Naive thymus-derived CD8-positive, alpha-beta T cell (primary cell): ENCODE results near the gene EMILIN3. TPM values are rescaled to one million over a fixed set of nuclear protein-coding genes. Genes with fewer than 3 reads are reported as not detected.

Experiments
- ATAC-seq, 2 donors: fragments of 150-1000 bp; cut with Tn5 transposase in 1 of 2; sonication (Bioruptor Pico), chemical (Tn5 transposase) in 1 of 2; 1 replicate in 1 of 2; 2 replicates in 1 of 2; pipeline ENCODE4 v1.10.0; 2021; ENCODE audit warnings: mild to moderate bottlenecking in 2 of 2, moderate library complexity in 2 of 2
- POLR2A ChIA-PET: fragments of 350-600 bp; sonication (Branson Sonifier 250); formaldehyde crosslinking; loops from one replicate; lab custom pipeline; 2021; ENCODE audit warnings: antibody characterized with exemption; lab: Charles Lee
- DNase-seq, 10 donors: peaks; one replicate each; pipeline versions ENCODE4 v3.0.0 to v3.0.0-alpha.2; 2020 to 2022
- H3K27ac Mint-ChIP-seq, 10 donors: one replicate each; pipeline ENCODE4 v1.8.0; 2020 to 2022; ENCODE audit warnings: mild to moderate bottlenecking in 10 of 10, mixed read lengths in 10 of 10, moderate library complexity in 4 of 10, inconsistent platforms in 1 of 10
- H3K27me3 Mint-ChIP-seq, 5 donors: one replicate each; pipeline ENCODE4 v1.8.0; 2021 to 2022; ENCODE audit warnings: mixed read lengths in 5 of 5
- H3K36me3 Mint-ChIP-seq, 3 donors: one replicate each; pipeline ENCODE4 v1.8.0; 2020 to 2022; ENCODE audit warnings: mixed read lengths in 3 of 3, mild to moderate bottlenecking in 2 of 3, inconsistent platforms in 1 of 3
- H3K4me1 Mint-ChIP-seq, 4 donors: one replicate each; pipeline ENCODE4 v1.8.0; 2021 to 2022; ENCODE audit warnings: mixed read lengths in 4 of 4
- H3K4me3 Mint-ChIP-seq, 10 donors: one replicate each; pipeline ENCODE4 v1.8.0; 2020 to 2022; ENCODE audit warnings: mild to moderate bottlenecking in 10 of 10, mixed read lengths in 10 of 10, moderate library complexity in 6 of 10, inconsistent platforms in 1 of 10
- H3K9me3 Mint-ChIP-seq, 9 donors: one replicate each; pipeline ENCODE4 v1.8.0; 2020 to 2022; ENCODE audit warnings: mixed read lengths in 9 of 9, mild to moderate bottlenecking in 3 of 9, inconsistent platforms in 1 of 9, moderate library complexity in 1 of 9
- polyA plus RNA-seq, 3 donors: library from polyadenylated mRNA; unstranded; fragments of 300-500 nt; fragmentation: Illumina TruSeq; gene quantifications; one replicate each; pipeline ENCODE4 v1.2.3, GENCODE V29; 2021
- total RNA-seq, 8 experiments: library from RNA in 2 of 8; stranded (reverse) in 2 of 8; gene quantifications; one replicate each; pipeline ENCODE4 v1.2.3 and lab custom pipeline; 2021 to 2026

EMILIN3 gene
- total and polyA plus RNA-seq, 5 experiments from 2014 or later = 0.13 TPM; not detected in 4

DNA sequence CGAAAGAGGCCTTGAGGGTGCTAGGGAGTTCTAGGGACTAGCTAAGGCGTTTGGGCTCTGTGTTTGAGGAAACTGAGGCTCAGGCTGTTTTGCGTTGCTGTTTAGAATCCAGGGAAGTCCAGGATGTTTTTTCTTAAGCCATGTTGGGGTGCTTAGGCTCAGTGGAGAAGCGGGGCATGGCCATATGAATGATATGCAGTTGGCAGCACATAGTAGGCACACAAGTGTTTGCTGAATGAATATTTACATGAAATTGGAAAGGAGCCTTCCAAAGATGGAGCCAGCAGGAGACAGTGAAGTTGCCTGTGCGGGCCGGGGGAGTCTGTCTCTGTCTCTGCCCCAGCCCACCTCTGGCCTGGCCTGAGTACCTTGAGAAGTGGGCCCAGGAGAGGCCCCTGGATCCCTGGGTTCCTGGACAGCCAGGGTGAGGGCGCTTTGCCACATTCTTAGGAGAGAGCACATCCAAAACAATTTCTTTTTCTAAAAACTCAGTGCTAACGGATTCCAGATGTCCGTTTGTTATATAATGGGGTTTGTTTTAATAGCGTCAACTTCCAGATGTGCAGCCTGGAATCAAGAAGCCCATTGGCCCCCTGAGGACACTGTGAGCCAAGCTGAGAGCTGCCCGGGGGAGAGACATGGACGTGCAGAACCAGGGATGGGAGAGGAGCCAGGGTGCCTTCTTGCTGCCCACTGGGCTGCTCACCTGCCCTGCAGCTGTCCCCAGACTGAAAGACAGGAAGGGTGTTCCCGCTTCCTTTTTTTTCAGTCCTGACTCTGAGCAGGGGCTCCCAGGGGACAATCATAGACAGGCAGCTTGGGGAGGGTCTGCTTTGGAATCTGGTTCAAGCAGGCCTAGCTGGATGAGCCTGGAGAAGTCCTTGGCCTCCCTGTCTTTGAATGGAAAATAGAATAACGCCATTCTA, 20.1 kb upstream of the EMILIN3 start:
- H3K36me3 Mint-ChIP-seq = no peaks in the 10 kb centered on the region
- no peak overlapping the region for H3K4me3 Mint-ChIP-seq
- no peaks in the 10 kb centered on the region for H3K4me1 Mint-ChIP-seq
- peaks cover 4 to 17% (median 8%) of the 10 kb centered on the region in 5 donors for H3K27me3 Mint-ChIP-seq
- no peak for DNase-seq
- peaks cover 0 to 5% (median 2%) of the 10 kb centered on the region in 9 donors for H3K9me3 Mint-ChIP-seq
- POLR2A ChIA-PET = no interaction called here
- peak overlapping the region in 1 of 10 donors; percentile 50 for H3K27ac Mint-ChIP-seq
- ATAC-seq = no peak

DNA sequence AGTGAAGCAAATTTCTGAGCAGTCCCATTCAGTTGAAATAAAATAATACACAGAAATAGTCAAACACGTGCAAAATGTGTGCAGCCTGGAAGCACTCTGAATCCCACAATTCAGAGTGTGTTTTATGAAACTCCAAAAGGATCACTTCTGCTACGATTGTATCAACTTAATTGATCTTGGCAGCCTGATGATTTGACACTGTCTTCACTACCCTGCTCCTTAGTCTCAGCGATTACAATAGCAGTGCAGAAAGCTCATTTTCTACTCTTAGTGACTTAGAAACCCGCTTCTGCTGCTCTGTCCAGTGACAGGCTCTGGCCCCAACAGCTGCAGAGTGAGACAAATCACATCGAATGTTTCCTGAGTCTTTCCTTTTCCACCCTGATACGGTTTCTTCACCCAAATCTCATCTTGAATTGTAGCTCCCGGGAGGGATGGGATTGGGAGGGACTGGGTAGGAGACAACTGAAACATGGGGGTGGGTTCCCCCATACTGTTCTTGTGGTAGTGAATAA, 16.2 kb upstream of the EMILIN3 start:
- Mint-ChIP-seq H3K4me3 (no peak overlapping the region), H3K27ac (no peak overlapping the region), H3K4me1 (peaks cover 0 to 9% (median 0%) of the 10 kb centered on the region in 4 donors), H3K9me3 (peaks cover 0 to 5% (median 2%) of the 10 kb centered on the region in 9 donors), H3K36me3 (no peaks in the 10 kb centered on the region), H3K27me3 (peaks cover 8 to 22% (median 13%) of the 10 kb centered on the region in 5 donors)
- POLR2A ChIA-PET = no interaction called here
- DNase-seq = no peak
- ATAC-seq = no peak

DNA sequence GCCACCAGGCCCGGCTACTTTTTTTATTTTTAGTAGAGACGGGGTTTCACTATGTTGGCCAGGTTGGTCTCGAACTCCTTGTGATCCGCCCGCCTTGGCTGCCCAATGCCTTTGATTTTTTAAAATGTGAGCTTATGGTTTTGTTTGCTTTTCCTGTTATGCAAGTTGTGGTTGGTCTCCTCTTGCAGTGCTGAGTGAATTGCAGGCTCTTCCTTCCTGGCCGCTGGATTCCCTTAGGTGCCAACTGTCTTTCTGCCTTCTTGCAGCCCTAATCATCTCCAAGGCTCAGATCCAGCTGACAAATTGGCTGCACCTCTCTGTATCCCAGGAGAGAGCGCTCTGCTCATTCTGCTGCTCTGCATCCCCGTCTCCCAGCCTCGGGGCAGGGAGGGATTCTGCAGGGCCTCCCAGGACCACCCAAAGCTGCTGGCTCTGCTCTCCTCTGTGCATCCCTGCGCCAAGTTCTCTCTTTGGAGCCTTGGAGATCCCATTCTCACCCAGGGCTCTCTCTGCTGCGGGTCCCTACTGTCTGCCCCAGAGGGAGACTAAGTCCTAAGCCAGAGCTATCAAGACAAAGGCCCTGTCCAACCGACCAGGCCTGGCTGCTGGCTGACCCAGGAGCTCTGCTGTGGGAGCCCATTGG, 14.1 kb upstream of the EMILIN3 start:
- ATAC-seq = no peak
- peaks cover 16 to 44% (median 27%) of the 10 kb centered on the region in 5 donors for H3K27me3 Mint-ChIP-seq
- no peaks in the 10 kb centered on the region for H3K36me3 Mint-ChIP-seq
- peaks cover 0 to 5% (median 2%) of the 10 kb centered on the region in 9 donors for H3K9me3 Mint-ChIP-seq
- no peak overlapping the region for H3K4me3 Mint-ChIP-seq
- peak overlapping the region in 1 of 10 donors; percentile 40 for H3K27ac Mint-ChIP-seq
- POLR2A ChIA-PET = no interaction called here
- H3K4me1 Mint-ChIP-seq = peaks cover 0 to 9% (median 0%) of the 10 kb centered on the region in 4 donors
- no peak for DNase-seq

DNA sequence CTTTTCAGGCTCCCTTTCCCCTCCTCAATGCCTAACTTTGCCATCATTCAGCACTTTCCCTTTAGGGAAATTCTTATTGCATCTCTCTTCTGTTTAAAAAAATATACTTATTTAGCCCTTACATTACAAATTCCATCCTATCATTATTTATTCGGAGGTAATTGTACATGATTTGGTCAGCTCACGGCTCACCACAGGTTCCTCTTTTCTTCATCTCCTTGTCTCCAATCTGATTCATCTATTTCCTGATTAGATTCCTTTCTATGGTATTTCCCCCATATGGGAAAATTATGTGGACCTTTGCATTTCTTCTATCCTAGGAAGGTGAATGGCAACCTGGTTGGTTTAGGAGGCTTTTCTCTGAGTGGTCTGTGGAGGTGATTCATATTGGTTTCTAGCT, 12.9 kb upstream of the EMILIN3 start:
- H3K9me3 Mint-ChIP-seq = peaks cover 0 to 5% (median 2%) of the 10 kb centered on the region in 9 donors
- H3K27me3 Mint-ChIP-seq = peaks cover 16 to 55% (median 27%) of the 10 kb centered on the region in 5 donors
- POLR2A ChIA-PET = no interaction called here
- H3K4me3 Mint-ChIP-seq = no peak overlapping the region
- peaks cover 0 to 9% (median 0%) of the 10 kb centered on the region in 4 donors for H3K4me1 Mint-ChIP-seq
- H3K36me3 Mint-ChIP-seq = no peaks in the 10 kb centered on the region
- ATAC-seq = no peak
- DNase-seq = no peak
- no peak overlapping the region for H3K27ac Mint-ChIP-seq

DNA sequence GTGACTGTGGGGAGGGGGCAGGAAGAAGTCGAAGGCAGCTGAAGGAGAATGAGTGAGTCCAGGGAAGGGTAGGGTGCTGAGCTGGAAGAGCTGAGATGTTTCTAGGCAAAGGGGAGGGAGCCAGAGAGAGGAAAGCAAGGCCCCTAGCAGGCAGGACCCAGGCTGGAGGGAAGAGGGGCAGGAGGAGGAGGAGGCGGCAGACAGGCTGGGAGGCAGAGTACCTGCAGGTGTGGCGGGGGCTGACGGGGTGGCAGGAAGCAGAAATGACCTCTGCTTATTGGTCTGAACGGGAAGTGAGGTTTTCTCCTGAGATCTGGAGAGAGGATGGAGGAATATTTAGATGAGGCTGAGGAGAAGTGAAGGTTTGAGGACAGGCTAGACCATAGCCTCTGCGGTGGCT, 10.7 kb upstream of the EMILIN3 start:
- ATAC-seq (no peak), DNase-seq (no peak)
- peaks cover 14 to 70% (median 40%) of the 10 kb centered on the region in 5 donors for H3K27me3 Mint-ChIP-seq
- peak overlapping the region in 1 of 10 donors; percentile 31 for H3K27ac Mint-ChIP-seq
- no peak overlapping the region for H3K4me3 Mint-ChIP-seq
- H3K9me3 Mint-ChIP-seq = peaks cover 0 to 14% (median 5%) of the 10 kb centered on the region in 9 donors
- peaks cover 0 to 6% (median 5%) of the 10 kb centered on the region in 3 donors for H3K36me3 Mint-ChIP-seq
- peaks cover 0 to 9% (median under 1%) of the 10 kb centered on the region in 4 donors for H3K4me1 Mint-ChIP-seq
- POLR2A ChIA-PET = no interaction called here

DNA sequence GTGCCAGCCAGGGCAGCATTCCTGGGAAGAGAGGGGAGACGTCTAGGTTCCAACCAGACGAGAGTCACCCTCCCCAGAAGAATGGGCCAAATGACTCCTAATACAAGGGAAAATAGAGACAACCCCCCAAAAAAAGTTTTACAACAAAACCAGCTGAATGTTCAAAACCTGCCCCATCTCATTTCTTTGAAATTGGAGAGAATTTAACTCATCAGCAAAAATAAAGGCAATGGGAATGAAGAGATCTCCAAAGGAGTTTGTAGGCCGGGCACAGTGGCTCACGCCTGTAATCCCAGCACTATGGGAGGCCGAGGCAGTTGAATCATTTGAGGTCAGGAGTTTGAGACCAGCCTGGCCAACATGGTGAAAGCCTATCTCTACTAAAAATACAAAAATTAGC, 9.7 kb upstream of the EMILIN3 start:
- POLR2A ChIA-PET = no interaction called here
- H3K27me3 Mint-ChIP-seq = peaks cover 14 to 69% (median 41%) of the 10 kb centered on the region in 5 donors

DNA sequence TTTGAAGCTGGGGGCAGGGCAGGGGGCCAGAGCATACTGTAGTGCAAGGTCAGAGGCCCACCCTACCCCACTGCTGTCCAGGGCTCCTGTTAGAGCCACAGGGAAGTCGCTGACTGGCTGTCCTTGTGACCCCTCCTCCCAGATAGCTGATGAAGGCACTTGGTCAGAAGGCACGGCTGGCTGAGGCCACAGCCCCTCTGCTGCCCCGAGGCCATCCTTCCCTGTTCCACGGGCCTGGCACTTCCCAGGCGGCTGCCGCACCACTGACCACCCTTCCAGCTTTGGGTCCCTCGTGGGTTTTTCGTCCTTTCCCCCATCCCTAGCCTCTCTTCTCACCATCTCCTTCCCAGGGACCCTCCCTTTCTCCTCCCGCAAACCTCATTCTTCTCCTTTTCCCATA, 9.2 kb upstream of the EMILIN3 start:
- POLR2A ChIA-PET = no interaction called here
- DNase-seq (no peak), ATAC-seq (no peak)
- Mint-ChIP-seq H3K9me3 (peaks cover 5 to 23% (median 9%) of the 10 kb centered on the region in 9 donors), H3K4me1 (peaks cover 0 to 6% (median under 1%) of the 10 kb centered on the region in 4 donors), H3K27me3 (peaks cover 17 to 64% (median 45%) of the 10 kb centered on the region in 5 donors), H3K36me3 (peaks cover 0 to 15% (median 13%) of the 10 kb centered on the region in 3 donors), H3K4me3 (no peak overlapping the region), H3K27ac (peak overlapping the region in 1 of 10 donors; percentile 81)

More for the DNA sequence above, 9.7 kb upstream of the EMILIN3 start:
- Mint-ChIP-seq H3K4me1 (peaks cover 0 to 9% (median under 1%) of the 10 kb centered on the region in 4 donors), H3K27ac (no peak overlapping the region), H3K9me3 (peaks cover 2 to 18% (median 6%) of the 10 kb centered on the region in 9 donors), H3K36me3 (peaks cover 0 to 10% (median 8%) of the 10 kb centered on the region in 3 donors), H3K4me3 (no peak overlapping the region)
- no peak for ATAC-seq
- DNase-seq = no peak

DNA sequence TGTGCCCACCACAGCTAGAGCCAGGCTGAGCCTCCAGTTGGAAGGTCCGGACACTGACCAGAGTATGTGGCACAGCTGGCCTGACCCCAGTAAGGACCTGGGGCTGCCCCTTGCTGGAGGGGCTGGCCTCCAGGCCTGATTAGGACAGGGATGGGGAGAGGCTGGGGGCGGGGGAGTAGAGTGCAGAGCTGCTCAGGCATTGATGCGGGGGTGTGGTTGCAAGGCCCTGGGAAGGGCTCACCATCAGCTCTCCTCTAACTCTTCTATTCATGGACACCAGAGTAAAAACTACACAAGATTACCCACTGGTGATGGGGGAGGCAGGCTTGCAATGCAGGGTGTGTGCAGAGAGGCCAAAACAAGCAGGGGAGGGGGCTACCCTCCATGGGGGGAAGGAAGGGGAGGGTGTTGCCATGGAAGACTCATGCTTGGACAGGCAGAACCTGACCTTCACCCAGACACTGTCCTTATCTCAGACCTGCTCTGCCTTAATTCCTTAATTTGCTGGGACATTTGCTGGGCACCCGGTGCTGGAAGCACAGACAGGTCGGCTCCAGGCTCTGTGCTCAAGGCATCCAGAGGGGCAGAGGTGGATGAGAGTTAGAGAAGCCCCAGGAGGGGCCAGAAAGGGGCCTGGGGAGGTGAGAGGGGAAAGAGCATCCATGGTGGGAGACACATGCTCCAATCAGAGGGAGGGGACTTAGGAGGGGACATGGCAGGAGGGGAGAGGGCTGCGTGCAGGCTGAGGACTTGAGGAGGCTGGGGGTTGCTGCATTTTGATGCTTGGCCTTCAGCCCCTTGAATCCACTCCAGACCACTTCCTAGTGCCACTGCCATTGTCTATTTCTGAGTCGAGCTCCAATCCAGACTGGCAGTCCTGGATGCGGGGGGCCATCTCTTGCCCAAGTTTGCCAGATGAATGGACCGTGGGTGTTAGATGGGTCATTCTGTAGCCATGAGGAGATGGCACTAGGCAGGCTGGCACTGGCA, 7.6 kb upstream of the EMILIN3 start:
- peaks cover 0 to 19% (median 13%) of the 10 kb centered on the region in 3 donors for H3K36me3 Mint-ChIP-seq

DNA sequence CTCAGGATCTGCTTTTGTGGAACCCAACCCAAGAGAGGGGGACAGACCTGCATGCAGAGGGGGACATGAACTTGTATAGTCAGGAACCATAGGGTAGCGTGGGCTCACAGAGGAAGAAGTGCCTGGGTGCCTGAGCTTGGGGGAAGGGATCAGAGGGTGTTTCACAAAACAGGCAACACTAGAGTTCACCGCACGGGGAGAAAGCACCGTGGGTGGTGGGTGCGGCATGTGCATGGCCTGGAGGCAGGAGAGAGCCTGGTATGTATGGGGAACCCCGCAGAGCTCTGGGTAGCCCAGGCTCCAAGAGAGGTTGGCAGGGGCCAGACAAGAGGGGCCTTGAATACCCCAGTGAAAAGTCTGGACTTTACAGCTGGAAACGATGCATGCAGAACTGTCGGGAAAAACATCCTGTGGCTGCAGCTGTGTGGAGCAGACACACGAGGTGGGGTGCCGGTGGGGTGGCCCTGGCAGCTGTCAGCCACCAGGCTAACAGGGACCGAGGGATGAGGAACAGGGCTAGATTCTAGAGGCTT, 6.7 kb upstream of the EMILIN3 start:
- ATAC-seq (no peak), DNase-seq (no peak)
- peak overlapping the region in 1 of 10 donors; percentile 71 for H3K27ac Mint-ChIP-seq
- H3K27me3 Mint-ChIP-seq = peaks cover 17 to 74% (median 54%) of the 10 kb centered on the region in 5 donors
- H3K4me3 Mint-ChIP-seq = no peak overlapping the region
- H3K36me3 Mint-ChIP-seq = peaks cover 0 to 19% (median 13%) of the 10 kb centered on the region in 3 donors
- peaks cover 0 to 1% (median 0%) of the 10 kb centered on the region in 4 donors for H3K4me1 Mint-ChIP-seq
- H3K9me3 Mint-ChIP-seq = peaks cover 5 to 27% (median 9%) of the 10 kb centered on the region in 9 donors
- POLR2A ChIA-PET = no interaction called here

More for the DNA sequence above, 7.6 kb upstream of the EMILIN3 start:
- no peak overlapping the region for H3K4me3 Mint-ChIP-seq
- DNase-seq (no peak), ATAC-seq (no peak)
- H3K27me3 Mint-ChIP-seq = peaks cover 20 to 68% (median 49%) of the 10 kb centered on the region in 5 donors
- peaks cover 0 to 1% (median 0%) of the 10 kb centered on the region in 4 donors for H3K4me1 Mint-ChIP-seq
- POLR2A ChIA-PET = no interaction called here
- H3K9me3 Mint-ChIP-seq = peaks cover 5 to 27% (median 9%) of the 10 kb centered on the region in 9 donors
- peak overlapping the region in 1 of 10 donors; percentile 71 for H3K27ac Mint-ChIP-seq

DNA sequence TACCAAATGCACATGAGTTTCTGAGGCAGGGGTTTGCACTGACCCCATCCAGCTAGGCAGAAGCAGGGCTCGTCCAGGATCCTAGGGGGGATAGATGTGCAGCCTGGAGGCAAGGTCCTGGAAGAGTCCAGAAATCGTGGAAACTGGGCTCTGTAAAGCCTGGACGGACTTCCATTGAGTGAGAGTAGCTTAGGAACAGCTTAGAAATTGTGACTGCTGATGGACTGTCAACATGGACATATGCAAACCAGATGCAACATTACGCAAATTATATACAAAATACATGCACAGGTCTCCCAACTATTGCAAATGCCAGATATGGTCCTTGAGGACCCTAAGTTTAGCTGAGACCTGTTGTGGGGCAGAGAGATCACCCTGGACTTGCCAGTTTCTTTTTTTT, 4.8 kb upstream of the EMILIN3 start:
- Mint-ChIP-seq H3K27ac (no peak overlapping the region), H3K4me3 (no peak overlapping the region), H3K27me3 (peaks cover 11 to 73% (median 52%) of the 10 kb centered on the region in 5 donors), H3K9me3 (peaks cover 5 to 27% (median 9%) of the 10 kb centered on the region in 9 donors), H3K36me3 (peaks cover 0 to 19% (median 13%) of the 10 kb centered on the region in 3 donors), H3K4me1 (peaks cover 1 to 10% (median 7%) of the 10 kb centered on the region in 4 donors)
- no peak for ATAC-seq
- POLR2A ChIA-PET = no interaction called here
- DNase-seq = no peak

DNA sequence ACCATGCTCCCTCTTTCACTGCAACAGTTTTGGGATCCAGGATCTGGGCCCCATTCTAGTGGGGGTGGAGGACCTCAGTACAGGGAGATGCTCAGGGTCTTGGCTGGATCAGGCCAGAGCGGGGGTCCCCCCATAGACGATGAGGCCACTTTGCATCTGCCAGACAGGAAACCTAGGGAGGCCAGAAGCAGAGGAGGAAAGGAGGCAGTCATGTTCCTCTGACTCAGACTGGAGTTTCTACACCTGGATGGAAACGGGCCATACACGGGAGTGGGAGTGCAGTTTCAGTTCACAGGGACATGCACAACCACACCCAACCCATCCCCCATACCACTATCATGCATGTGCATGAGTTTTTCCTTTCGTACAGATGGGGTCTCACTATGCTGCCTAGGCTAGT, 3.6 kb upstream of the EMILIN3 start:
- Mint-ChIP-seq H3K27ac (no peak overlapping the region), H3K4me1 (peaks cover 1 to 10% (median 8%) of the 10 kb centered on the region in 4 donors), H3K36me3 (peaks cover 0 to 19% (median 13%) of the 10 kb centered on the region in 3 donors), H3K27me3 (peaks cover 14 to 69% (median 53%) of the 10 kb centered on the region in 5 donors), H3K9me3 (peaks cover 5 to 27% (median 9%) of the 10 kb centered on the region in 9 donors), H3K4me3 (no peak overlapping the region)
- DNase-seq (no peak), ATAC-seq (no peak)
- POLR2A ChIA-PET = no interaction called here
